ENCODE measurements around the gene TUBA4A. TPM values are rescaled to one million over a fixed set of nuclear protein-coding genes. Genes with fewer than 3 reads are reported as not detected.

TUBA4A gene
- total and polyA plus RNA-seq, 9 of the 15 experiments (the other 6 are each of a cell fraction or from before 2014, with no cell fraction given) = 25.1 to 174 (median 42.4) TPM

DNA sequence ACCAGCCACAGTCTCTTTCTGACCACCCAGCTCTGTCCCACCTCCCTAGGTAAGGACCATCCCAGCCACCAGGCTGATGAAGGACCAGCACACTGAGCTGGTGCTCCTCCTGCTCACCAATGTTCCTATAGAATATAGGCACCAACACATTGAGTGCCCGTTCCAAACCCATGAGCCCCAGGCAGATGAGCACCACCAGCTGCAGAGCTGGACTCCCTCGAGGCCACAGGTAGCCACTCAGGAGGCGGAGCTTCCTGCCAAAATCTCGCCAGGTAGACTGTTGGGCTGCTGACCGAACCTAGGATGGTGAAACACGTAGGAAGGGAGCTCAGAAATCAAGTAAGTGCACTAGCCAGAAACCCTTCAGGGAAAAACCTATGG lies 37.2 kb downstream of the TUBA4A start:
- in situ Hi-C loops (cut with MboI) (no loop called here), intact Hi-C loops (cut with micrococcal nuclease) (no loop called here)
- 91% methylated on average over 6 of the region's 6 CpGs for WGBS (ENCODE audit: insufficient coverage, low coverage, missing lambda C conversion rate)
- H3K9me3 ChIP-seq (replicated peaks; ENCODE audit: control insufficient read depth, insufficient read depth, low read depth, low read length) = no peaks in the 10 kb centered on the region
- no peak overlapping the region for H3K4me2 ChIP-seq (ENCODE audit: insufficient read depth, low read length)
- H3K4me1 ChIP-seq (replicated peaks in 1 of 2; ENCODE audit: control insufficient read depth in 2 of 2, insufficient read depth in 2 of 2, low read length in 2 of 2) = peaks cover 13 to 50% of the 10 kb centered on the region in 2 experiments; a peak in 4 of 5 replicates
- no peaks in the 10 kb centered on the region for H3K9me1 ChIP-seq (ENCODE audit: control insufficient read depth, insufficient read depth, low read length)
- no peak for ATAC-seq
- H3K79me2 ChIP-seq (ENCODE audit: control insufficient read depth, insufficient read depth, low read length) = peaks cover 27% of the 10 kb centered on the region
- peaks cover 70% of the 10 kb centered on the region for H3K36me3 ChIP-seq (ENCODE audit: control insufficient read depth, insufficient read depth, low read length)
- peak overlapping the region; percentile 20 to 55; a peak in 1 of 4 replicates for H3K9ac ChIP-seq (ENCODE audit: insufficient read depth in 1 of 2, low read depth in 2 of 2, low read length in 2 of 2)
- H3K27ac ChIP-seq (ENCODE audit: extremely low read depth, low read depth, low read length) = no peak overlapping the region; the same call in 2 of the 3 replicates
- no peak overlapping the region for H2AFZ ChIP-seq (ENCODE audit: low read depth, low read length)
- TF ChIP-seq BRF1 (IDR thresholded peaks at IDR 0.05; ENCODE audit: borderline replicate concordance, extremely low read depth, insufficient read length) = no peak
- TF ChIP-seq ZZZ3 (IDR thresholded peaks at IDR 0.05) = no peak
- no peak for TF ChIP-seq HDAC1 (IDR thresholded peaks at IDR 0.05)
- no peak for TF ChIP-seq POLR3G (IDR thresholded peaks at IDR 0.05; ENCODE audit: extremely low read depth, insufficient read length, insufficient replicate concordance)
- no peak for TF ChIP-seq ZNF212 (CRISPR knock-in tag; IDR thresholded peaks at IDR 0.05)
- no peak for TF ChIP-seq ZFPM2 (CRISPR knock-in tag; IDR thresholded peaks at IDR 0.05)
- BruUV-seq (replicated peaks) = no TSS peak
- 0 out of 2 replicates have a peak, but pooled peaks cover 2% of the 10 kb centered on the region for H4K20me1 ChIP-seq (replicated peaks; ENCODE audit: control insufficient read depth, insufficient read depth, low read length)
- ChIA-PET POLR2A (interaction anchor here (0.8 to 1.6 kb wide), 3 partner anchors 8 to 11 kb away, joined by 3 to 6 read pairs (median 4); no protein-coding TSS in a partner anchor), CTCF (ENCODE audit: low intra/inter-chr PET ratio) (no interaction called here)
- no peaks in the 10 kb centered on the region for H3K27me3 ChIP-seq (ENCODE audit: control insufficient read depth in 2 of 2, insufficient read depth in 2 of 2, low read length in 2 of 2)
- FAIRE-seq = no peak
- no peak overlapping the region for H3K4me3 ChIP-seq
- DNase-seq (ENCODE audit: extremely low read depth in 1 of 4, low spot score in 3 of 4) = no peak
